HL-60/S4 (cell line): ENCODE results near the gene REXO5.
"Not testable (repeated sequence)": the region's sequence is repeated elsewhere in the genome, so short reads cannot be mapped to it uniquely, and the experiment has no call there.

ENCODE experiments used
- in situ Hi-C: fragments of 300-500 bp; cut with MboI; formaldehyde crosslinking; loops from 2 replicates; pipeline ENCODE4 v1.14.3; 2022; ENCODE audit warnings: low sequenced_read_pairs

Gene REXO5, protein sequence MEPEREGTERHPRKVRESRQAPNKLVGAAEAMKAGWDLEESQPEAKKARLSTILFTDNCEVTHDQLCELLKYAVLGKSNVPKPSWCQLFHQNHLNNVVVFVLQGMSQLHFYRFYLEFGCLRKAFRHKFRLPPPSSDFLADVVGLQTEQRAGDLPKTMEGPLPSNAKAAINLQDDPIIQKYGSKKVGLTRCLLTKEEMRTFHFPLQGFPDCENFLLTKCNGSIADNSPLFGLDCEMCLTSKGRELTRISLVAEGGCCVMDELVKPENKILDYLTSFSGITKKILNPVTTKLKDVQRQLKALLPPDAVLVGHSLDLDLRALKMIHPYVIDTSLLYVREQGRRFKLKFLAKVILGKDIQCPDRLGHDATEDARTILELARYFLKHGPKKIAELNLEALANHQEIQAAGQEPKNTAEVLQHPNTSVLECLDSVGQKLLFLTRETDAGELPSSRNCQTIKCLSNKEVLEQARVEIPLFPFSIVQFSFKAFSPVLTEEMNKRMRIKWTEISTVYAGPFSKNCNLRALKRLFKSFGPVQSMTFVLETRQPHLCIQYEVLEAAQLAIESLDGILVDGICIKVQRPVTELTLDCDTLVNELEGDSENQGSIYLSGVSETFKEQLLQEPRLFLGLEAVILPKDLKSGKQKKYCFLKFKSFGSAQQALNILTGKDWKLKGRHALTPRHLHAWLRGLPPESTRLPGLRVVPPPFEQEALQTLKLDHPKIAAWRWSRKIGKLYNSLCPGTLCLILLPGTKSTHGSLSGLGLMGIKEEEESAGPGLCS

DNA sequence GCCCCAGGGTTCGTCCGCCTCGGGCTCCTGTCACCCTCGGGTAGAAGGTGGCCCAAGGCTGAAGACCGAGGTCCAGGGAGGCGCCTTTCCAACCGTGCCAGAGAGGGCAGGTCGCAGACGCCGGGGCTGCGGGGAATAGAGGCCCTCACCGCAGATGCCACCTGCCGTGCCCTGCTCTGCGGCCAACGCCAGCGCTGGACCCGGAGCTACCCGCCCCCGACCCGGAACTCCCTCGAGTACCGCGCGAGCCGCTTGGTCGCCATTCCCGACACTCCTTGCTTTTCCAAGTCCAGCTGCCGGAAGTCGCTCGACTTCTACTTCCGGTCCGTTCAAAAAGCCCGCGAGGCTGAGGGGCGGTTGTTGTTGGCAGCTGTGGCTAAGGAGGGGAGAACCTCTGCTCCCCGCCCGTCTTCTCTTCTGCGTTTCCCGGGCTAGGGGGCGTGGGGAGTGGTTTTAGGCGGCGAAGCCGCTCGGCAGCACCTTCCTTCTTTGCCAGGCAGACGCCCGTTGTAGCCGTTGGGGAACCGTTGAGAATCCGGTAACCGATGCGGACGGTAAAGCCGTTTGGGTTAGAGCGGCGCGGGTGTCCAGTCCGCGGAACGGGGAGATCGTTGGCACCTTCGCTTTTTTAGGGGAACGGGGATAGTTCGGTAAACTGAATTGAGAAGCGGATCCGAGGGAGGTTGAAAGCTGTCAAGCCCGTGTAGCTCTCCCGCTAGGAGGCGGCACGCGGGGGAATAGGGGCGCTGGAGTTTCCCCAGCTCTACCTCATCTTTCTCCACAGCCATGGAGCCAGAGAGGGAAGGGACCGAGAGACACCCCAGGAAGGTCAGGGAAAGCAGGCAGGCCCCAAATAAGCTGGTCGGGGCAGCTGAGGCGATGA is at the start of gene REXO5, which contains the start of gene ERI2:
TSS of gene REXO5 (plus strand) at position 360 of the 883 bp plus-strand sequence. CDS start at position 787, 427 bp downstream.
TSS of gene ERI2 (minus strand) at position 305 of the 883 bp plus-strand sequence. CDS start at position 263, 42 bp downstream.
- in situ Hi-C loops: loop anchor here (25.0 kb wide), 1 partner anchor 1531 kb away; no protein-coding TSS in a partner anchor

- in situ Hi-C loops: no loop called here
These were observed 46.0 kb upstream of the REXO5 start for GRCh38 chr16:20760346-20760745.

- in situ Hi-C loops: no loop called here
These were observed 45.2 kb upstream of the REXO5 start for GRCh38 chr16:20761175-20761574.

- in situ Hi-C loops: no loop called here
These were observed 43.8 kb upstream of the REXO5 start for GRCh38 chr16:20762404-20763123.

DNA sequence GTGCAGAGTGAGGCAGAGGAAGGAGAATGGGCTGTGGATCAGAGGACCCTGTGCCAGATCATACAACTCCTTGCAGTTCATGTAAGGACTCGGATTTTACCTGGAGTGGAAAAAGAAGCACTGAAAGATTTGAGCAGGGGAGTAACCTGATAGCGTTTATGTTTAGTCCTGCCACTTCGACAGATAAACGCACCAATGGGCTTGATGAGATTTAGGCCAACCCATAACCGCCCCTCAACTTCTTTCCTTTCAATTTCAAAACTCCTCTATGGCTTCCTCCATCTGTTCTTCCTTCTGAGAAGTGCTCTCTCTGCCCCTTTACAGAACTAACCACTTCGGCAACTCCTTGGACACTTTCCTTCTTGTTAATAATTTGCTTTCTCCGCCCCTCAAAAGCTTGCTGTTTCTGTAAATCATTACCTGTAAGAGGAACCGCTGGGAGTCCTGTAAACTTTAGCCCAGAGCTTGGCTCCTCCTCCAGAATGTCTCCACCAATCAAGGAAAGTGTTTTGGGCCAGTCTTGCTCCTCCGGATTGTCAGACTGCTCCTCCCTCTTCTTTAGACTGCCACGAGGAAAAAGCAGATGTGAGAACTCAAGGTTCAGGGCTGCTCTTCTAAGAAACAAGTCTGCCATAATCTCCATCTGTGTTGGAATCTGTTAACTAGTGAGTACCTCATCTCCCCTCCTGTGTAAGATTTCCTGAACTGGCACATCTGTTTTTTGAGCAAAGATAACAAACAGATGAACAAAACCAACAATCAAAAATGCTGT is 42.7 kb upstream of the REXO5 start, which contains the start of gene ACSM3:
TSS of gene ACSM3 (plus strand) at position 554 of the 772 bp plus-strand sequence. CDS start 6,021 bp downstream, outside the sequence.
- in situ Hi-C loops: no loop called here

DNA sequence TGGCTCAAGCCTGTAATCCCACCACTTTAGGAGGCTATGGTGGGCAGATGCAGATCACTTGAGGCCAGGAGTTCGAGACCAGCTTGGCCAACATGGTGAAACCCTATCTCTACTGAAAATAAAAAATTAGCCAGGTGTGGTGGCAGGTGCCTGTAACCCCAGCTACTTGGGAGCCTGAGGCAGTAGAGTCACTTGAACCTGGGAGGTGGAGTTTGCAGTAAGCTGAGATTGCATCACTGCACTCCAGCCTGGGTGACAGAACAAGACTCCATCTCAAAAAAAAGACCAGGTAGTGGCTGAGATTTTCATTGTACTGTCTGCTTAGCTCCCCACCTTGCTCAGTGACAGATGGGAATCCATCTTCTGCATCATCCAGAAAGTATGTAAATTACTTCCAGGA is 41.9 kb upstream of the REXO5 start:
- in situ Hi-C loops: not testable (repeated sequence)

DNA sequence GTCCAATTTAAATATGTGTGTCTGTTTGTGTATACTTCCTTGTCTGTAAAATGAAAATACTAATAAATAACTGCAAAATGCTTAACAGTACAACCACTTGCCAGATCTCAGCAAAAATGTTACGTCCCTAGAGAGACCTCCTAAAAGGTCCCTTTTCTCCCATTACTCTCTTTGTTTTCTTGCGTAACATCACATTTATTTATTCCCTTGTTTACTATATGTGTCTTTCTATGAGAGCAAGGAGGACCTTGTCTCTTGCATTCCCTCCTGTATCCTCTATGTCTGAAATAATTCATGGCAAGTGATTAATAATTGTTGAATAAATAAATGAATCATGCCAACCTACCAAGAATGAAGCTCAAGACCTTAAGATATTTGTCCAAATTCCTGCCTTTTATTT is 40.6 kb upstream of the REXO5 start:
- in situ Hi-C loops: no loop called here

GRCh38 chr16:20766294-20766693 is 40.0 kb upstream of the REXO5 start:
- in situ Hi-C loops: no loop called here

DNA sequence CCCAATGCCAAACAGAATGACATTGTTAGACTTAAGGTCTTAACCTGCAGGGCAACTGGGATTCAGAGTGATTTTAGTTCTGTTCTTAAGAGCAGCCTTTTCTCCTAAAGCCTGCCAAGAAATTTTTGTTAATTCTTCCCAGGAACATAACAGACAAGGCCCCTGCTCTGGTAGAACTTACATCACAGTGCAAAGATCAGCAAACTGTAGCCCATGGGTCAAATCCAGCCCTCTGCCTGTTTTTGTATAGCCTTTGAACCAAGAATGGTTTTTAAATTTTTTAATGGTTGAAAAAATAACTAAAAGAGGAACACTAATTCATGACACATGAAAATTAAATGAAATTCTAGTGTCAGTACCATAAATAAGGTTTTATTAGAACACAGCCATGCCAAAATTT is 38.8 kb upstream of the REXO5 start:
- in situ Hi-C loops: no loop called here

- in situ Hi-C loops: no loop called here
These were observed 38.2 kb upstream of the REXO5 start for GRCh38 chr16:20768121-20768520.

GRCh38 chr16:20768818-20769217 is 37.5 kb upstream of the REXO5 start:
- in situ Hi-C loops: no loop called here

- in situ Hi-C loops: no loop called here
These were observed 32.6 kb upstream of the REXO5 start for GRCh38 chr16:20773679-20774078.

DNA sequence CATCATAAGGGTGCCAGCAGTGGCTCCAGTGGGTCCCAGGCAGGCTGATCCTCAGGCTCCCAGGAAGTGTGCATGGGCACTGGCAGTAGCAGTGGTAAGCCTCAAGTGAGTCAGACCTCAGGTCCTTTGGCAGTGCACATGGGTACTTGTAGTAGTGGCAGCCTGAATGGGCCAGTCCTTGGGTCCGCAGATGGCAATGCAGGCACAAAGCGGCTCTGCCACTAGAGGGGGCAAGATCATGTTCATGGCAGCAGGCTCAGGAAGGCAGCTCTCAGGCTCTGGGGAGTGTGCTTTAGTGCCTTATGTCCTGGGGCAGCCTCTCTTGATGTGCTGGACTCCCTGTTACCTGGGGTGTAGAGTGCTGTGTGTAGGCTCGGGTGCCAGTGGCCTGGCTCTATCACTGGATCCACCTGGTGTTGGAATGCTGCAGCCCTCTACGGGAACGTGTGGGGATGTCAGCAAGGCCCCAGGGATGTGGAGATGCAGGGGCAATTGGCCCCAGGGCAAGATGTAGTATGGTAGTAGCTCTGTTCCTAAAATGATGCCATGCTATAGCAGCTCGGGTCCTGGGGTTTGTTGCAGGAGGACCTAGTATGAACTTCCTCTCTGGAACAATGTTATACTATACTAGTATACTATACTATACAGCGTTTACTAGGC is 31.5 kb upstream of the REXO5 start:
- in situ Hi-C loops: no loop called here

- in situ Hi-C loops: no loop called here
These were observed 24.6 kb upstream of the REXO5 start for GRCh38 chr16:20781697-20782096.

GRCh38 chr16:20782470-20782869 is 23.9 kb upstream of the REXO5 start:
- in situ Hi-C loops: no loop called here

DNA sequence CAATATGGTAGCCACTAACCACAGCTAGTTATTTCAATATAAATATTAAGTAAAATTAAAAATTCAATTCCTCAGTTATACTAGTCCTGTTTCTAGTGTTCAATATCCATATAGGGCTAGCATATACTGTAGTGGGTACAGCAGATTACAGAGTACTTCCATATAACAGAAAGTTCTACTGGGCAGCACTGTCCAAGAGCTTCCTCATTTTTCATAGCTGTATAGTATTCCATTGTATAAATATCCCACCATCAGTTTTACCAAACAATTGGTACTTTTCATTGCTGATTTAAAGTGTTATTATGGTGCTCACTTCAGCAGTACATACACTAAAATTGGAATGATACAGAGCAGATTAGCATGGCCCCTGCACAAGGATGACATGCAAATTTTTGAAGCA is 22.1 kb upstream of the REXO5 start:
- in situ Hi-C loops: no loop called here

DNA sequence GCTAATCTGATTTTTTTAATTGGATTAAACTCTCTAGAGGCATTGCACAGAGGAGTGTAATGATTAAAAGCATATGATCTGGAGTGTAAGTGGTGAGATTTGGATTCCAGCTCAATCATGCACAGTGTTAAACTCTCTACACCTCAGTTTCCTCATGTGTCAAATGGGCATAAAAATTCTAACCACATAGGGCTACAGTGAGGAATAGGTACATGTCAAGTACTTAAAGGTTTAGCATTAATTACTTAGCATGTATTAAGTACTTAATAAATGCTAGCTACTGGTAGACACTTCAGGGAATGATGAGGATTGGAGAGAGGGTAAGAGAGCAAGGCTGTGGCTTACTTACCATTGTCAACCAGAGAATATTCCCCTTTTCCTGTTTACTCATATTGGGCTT is 17.2 kb upstream of the REXO5 start:
- in situ Hi-C loops: no loop called here

GRCh38 chr16:20791923-20792612 is 14.3 kb upstream of the REXO5 start:
- in situ Hi-C loops: no loop called here
